GM19023 (cell line): ENCODE data around the gene GPBAR1.

Source experiments
- ATAC-seq: cut with Tn5 transposase; IDR thresholded peaks from one replicate; pipeline ENCODE4 v1.9.1; 2021; ENCODE audit warnings: mild to moderate bottlenecking, moderate library complexity; ENCODE audit not compliant: unreplicated experiment

Gene GPBAR1

DNA sequence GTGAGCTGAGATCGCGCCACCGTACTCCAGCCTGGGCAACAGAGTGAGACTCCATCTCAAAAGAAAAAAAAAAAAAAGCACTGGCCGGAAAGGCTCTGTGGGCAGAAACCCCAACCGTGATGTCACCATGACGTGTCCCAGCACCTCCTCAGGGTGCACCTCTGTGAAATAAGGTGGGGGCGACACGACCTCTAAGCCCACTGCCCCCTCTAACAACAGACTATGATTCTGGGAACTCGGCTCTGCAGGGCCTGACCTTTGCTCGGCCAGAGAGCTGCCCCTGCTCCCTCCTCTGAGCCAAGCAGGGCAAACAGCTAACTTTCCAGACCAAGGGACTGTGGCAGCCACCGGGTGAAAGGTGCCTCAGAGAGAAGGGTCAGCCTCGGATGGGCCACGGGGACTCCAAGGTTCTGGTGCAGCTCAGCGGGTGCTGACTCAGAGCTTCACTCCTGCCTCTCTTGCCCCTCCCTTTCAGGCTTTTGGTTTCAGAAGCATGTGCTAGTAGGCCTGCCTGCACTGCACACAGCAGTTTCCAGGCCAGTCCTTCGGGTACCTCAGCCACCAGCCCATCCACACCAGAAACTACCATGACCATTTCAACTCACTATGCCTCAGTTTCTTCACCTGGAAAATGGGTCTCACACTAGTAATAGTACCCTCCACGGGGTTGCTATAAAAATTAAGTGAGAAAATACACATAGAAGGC, 23.4 kb downstream of the GPBAR1 start:
- ATAC-seq, result peak; percentile 57

DNA sequence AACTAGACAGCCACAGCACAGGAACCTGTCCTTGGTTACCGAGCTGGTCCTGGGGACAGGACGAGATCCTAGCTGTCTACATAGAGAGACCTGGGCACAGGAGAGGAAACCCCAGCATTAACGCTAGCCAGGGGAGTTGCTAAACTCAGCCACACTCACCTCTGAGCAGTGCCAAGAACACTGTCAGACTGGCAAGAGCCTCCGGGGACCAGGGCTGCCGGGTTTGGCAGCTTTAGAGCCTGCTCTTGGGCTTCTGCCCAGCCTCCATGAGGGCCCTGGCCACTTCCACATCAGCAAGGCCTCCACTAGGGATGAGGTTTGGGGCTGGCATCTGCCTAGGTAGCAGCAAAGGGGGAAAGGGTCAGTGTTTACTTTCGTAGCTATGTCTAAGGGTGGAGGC, 24.8 kb downstream of the GPBAR1 start:
- no peak for ATAC-seq

DNA sequence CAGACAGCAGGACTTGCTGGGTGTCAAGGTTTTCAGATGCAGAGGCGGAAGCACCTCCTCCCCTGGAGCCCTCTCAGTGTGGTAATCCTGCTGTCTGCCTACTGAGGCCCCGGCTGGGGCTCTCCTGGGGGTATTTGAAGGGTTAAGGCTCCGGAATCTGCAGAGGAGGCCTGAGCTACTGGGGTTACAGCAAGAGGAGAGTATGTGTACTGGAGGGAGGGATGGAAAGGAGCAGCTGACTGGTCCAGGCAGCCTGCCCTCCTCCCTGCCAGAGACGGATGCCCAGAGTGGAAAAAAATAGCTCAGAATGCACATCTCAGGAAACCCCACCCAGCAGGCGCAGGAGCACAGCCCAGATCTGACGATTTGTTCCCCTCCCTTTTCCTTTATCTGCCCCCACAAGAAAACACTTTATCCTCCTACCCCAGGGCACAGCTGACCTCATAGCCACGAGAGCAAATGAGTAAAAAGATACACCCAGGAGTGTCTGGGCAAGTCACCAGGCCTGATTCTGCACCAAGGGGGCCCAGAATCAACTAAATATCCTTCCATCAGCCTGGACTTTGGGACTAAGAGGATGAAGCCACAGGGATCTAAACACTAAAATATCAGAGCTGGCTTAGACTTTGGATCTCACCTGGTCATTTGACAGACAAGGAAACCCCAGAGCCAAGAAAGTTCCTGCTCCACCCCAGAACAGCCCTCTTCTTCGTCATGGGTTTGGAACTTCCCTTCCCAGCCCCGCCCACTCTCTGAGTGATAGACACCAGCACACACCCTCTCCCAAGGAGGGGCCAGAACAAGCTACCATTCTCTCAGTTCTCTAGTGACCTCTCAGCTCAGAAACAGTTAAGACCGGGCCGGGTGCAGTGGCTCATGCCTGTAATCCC, 26.0 kb downstream of the GPBAR1 start:
- peak; percentile 61 for ATAC-seq

DNA sequence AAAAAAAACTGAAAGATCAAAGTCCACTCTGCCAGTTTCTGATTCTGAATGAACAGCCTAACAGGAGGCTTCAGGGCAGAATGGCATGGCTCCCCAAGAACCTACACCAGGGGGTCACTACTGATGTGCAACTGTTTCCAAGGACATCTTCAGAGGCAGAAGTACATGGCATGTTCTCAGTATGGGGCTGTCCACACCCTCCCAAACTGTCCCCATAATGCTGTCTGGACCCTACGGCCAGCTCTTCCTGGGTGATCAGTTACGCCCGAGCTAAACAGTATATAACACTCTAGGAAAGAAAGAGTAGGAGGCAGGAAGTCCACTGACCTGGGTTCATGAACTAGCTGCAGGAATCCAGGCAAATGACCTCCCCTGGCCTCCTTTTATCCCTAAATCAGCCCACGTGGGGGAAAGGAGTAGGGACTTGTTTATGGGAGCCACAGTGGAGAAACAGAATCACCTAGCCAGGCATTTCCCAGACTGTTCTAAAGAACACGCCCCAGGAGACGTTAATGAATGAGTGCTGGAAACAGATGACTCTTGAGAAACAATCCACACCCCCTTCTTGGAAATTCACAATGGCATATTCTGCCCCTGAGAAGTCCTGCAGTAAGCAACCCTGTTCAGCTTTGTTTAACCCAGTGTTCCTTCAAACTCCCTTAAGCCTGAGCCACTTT, 29.0 kb downstream of the GPBAR1 start:
- ATAC-seq, result no peak

DNA sequence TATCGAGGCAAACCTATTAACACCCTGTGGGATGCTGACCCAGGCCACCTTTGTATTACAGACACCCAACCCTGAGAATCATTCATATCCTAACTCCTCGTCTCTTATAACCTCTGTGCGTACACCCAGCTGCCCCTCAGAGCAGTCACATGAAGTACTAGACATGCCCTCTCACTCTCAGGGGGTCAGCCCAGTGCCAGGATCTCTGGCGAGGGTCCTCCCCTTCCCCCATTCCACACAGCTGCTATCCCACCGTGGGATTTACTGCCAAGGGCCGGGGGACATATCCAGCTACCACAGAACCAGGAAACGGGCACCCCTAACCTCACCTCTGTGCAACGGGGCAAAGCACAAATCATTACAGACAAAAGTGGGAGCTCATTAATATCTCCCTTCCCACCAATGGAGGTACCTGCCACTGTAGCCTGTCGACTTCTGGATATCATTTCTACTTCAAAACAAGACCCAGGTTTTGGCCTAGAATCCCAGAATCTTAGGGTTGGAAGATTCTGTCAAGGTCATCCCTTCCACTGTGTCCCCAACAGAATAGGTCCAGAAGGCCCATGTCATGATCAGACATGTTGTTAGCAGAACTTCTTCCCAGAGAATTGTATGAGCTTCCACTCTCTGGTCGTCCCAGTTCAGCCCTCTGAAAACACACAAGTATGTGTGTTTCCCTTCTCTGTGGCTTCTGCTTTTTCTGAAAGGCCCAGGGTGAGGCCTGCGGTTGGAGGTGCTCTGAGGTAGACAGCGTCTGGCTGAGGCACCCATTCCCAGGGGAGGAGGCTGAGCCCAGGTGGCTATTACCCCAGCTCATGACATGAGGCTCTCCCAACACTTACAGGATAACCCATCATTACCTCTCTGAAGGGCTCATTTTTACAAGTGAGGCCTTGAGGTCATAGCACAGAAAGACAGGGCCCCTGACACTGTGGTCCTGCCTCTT, 29.8 kb downstream of the GPBAR1 start:
- ATAC-seq, result peak; percentile 43

DNA sequence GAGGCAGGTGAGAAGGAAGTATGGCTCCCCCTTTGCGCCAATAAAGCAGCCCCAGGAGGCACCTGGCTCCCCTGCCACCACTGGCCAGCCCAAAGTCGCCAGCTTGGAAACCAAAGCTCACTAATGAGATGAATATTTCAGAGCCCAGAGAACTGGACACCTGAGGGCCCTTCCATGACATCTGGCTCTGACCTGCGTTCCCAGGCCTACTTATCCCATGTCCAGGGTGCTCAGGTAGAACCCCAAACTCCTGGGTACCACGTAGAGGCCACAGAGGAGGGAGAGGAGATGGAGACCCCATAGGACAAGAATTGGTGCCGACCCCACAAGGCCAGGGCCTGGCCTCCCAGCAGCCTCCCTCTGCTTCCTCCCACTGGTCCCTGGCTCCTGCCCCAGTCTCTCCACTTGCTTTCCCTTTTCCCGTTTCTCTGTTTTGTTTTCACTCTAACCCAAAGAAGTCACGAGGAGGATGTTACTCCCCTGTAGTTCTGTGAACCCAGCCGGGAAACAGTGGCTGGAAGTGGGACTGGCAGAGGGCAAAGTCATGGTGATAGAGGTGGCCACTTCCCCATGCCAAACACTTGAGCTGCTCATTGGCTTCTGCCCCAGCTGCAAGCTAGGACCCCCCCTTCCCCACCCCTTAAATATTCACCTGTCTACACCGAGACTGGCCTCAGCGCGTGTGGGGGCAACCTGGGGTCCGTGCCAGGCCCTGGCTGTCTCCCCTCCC, 30.7 kb downstream of the GPBAR1 start:
- no peak for ATAC-seq

DNA sequence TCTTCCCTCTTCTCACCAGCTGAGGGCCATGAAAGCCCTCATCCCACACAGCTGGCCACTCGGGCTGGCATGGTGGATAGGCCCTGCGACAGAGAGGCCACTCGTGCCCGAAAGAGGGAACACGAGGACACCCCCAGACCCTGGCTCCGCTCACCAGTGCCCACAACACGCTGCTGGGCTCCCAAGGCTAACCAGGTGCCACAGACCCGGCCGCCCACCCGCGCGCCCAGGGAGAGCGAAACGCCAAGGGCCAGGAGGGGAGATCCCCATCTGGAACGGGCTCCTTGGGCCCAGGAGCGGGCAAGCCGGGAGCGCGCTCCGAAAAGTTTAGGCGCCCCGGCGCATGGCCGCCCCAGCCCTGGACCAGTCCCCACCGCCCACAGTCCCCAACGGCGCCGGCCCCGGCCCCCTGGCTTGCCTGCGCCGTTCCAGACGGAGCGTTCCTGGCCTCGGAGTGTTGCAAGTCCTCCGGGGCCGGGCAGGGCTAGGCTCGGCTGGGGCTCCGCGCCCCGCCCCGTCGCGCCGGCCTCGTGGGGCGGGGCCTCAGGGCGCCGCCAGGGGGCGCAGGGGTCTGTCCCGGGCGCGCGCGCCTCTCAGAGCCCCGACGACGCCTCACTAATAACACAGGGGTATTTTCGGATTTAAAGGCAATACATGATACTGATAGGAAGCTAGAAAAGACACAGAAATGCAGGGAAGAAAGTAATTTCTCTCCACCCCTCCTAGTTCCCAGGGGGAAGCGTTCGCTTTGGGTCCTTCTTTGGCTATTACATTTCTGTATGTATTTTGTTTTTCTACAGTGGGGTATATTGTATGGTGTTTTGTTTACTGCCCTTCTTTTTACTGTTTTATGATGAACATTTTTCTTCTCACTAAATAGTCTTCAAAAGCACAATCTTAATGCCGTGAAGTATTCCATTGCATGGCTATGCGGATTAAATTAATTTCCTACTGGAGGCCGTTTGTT, 31.5 kb downstream of the GPBAR1 start, which contains the start of gene TMBIM1:
Gene TMBIM1, minus strand, starts transcription at position 456 of the 967 bp plus-strand sequence. CDS start 10,362 bp downstream, outside the sequence.
- peak; percentile 77 for ATAC-seq

DNA sequence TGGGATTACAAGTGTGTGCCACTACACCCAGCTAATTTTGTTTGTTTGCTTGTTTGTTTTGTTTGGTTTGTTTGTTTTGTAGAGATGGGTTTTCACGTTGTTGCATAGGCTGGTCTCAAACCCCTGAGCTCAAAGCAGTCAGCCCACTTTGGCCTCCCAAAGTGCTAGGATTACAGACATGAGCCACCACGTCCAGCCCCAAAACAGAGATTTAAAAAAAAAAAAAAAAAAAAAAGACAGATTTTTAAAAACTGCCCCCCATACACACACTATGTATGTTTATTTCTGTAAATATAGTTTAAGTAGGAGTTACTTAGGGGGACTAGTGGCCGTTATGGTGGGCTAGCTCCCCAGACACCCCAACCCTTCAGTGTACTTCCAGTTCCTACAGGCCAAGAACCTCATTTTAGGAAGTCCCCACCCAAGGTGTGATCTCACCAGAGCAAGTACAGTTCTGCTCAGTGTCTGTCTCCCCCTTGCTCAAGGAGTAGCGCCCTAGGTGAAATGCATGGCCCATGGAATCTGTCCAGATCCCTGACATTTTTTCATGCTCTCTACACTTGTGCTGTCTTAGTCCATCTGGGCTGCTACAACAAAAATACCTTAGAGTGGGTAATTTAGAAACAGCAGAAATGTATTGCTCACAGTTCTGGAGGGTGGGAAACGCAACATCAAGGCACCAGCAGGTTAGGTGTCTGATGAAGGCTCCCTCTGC, 33.1 kb downstream of the GPBAR1 start:
- no peak for ATAC-seq

DNA sequence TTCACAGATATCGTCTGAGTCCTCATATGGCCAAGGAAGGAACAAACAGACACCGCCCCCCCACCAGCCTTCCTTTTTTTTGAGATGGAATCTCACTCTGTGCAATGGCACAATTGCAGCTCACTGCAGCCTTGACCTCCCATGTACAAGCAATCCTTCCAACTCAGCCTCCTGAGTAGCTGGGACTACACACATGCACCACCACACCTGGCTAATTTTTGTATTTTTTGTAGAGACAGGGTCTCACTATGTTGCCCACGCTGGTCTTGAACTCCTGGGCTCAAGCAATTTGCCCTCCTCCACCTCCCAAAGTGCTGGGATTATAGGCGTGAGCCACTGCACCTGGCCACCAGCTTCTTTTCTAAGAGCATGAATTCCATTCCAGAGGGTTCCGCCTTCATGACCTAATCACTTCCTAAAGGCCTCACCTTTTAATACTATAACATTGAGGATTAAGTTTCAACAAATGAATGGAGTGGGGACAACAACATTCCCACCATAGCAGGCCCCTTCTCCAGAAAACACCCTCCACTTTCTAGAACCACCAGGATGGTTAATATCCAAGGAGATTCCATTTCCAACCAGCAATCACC, 33.7 kb downstream of the GPBAR1 start:
- no peak for ATAC-seq

DNA sequence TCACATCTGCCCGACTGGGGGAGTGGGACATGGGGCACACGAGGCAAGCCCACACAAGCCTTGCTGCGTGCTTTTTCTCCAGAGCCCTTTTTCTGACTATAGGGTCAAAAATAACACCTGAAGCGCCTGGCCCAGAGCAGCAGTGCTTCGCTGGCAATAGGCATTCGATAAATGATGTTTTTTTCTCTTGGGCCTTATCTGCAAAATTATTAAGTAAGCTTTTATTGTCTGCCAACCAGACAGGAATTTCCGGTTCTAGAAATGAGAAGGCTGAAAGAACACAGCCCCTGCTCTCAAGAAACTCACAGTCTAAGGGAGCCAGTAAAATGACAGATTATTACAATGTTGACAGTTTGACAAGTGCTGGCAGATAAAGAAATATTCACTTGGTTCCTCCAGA, 34.2 kb downstream of the GPBAR1 start:
- no peak for ATAC-seq

DNA sequence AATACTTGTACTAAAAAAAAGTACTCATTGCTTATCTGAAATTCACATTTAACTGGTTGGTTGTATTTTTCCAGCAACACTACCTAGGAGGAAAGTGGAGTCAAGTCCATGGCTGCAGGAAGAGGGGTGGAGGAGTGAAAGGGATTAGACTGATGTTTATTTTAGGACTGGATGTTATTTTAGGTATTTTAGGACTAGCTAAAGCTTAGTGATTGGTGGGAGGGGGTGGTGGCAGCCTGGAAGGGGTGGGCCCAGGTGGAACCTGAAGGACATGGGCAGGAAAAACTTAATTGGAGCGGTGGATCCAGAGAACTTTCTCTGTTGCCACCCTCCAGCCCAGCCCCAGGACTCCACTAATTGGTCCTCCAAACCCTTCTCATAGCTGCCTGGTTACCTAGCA, 35.4 kb downstream of the GPBAR1 start:
- no peak for ATAC-seq

DNA sequence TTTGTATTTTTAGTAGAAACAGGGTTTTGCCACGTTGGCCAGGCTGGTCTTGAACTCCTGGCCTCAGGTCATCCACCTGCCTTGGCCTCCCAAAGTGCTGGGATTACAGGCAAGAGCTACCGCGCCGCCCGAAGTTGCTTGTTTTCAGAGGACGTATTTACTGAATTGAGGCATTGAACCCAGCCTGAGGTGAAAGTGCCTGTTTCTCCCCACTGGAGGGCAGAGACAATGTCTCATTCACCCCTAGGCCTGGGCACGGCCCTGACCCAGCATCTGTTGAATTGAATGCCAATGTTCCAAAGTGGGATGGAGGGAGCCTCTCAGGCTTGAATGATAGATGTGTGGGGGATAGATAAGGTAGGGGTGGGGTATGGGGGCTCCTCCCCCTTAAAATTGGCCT, 36.0 kb downstream of the GPBAR1 start:
- no peak for ATAC-seq

DNA sequence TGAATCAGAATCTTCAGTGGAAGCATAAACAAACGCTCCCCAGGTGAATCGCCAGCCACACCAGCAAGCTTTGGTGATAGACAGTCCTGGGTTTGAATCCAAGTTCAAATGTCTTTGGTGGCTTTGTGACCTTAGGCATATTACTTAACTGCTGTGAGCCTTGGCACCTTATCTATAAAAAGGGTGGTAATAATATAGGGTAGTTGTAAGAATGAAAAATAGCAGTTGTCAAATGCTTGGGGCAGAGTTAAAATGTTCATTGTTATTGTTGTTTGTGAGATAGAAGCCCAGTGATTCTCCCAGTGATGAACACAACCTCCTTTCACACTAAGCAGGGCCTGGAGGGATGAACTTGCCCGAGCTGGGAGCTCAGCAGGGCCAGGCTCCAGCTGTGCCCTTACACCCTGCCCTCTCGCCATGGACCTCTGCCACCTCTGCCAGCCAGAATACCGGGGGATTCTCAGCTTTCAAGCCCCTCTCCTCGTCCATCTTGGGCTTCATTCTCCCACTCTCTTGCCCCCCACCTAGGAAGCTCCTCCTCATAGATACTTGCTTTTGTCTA, 37.6 kb downstream of the GPBAR1 start:
- ATAC-seq, result no peak

DNA sequence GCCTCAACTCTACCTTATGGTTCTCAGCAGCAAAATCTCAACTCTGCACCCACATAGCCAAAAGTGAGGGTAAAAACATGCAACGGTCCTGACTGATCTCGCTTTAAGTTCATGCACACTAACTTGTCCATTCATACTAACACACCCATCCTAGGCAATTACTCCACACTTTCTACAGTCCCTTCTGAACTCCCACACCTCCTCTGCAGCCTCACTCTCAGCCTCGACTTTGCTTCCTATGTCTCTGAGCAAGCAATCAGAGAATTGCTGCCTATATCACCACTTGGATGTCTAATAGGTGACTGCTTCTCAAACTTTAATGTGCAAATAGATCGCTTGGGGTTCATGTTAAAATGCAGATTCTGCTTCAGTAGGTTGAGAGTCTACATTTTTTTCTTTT, 39.3 kb downstream of the GPBAR1 start:
- ATAC-seq, result no peak

DNA sequence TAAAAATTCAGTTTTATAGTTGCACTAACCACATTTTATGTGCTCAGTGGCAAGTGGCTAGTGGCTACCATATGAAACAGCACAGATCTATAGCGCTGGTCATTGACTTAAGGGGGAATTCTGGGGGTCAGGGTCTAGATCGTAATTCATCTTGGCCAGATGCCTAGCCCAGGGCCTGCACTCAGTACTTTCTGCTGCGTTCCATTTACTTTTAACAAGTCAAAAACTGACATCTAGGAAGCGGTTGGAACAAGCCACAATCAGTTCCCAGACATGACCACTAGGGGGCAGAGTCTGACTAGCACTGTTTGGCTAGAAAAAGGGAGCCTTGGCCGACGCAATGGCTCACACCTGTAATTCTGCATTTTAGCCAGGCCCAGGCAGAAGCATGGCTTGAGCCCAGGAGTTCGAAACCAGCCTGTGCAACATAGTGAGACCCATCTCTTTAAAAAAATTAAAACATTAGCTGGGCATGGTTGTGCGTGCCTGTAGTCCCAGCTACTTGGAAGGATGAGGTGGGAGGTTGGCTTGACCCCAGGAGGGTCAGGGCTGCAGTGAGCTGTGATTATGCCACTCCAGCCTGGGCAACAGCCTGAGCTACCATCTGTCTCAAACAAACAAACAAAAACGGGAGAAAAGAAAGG, 40.5 kb downstream of the GPBAR1 start:
- peak; percentile 77 for ATAC-seq

DNA sequence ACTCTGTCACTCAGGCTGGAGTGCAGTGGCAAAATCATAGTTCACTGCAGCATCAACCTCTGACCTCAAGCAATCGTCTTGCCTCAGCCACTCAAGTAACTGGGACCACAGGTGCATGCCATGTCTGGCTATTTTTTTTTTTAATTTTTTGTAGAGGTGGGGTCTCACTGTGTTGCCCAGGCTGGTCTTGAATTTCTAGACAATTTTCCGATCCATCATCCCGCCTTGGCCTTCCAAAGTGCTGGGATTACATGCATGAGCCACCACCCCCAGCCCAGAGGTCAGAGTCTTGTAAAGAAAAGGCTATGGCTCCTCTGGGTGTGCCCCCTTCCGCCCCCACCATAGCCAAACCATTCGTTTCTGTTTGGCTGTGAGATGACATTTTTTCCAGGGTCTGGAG, 44.6 kb downstream of the GPBAR1 start:
- no peak for ATAC-seq
